Erythroblast (primary cell): ENCODE measurements around the gene PER3.

Experiments
- GATA1 ChIP-seq: IDR thresholded peaks from 2 replicates; pipeline ENCODE4 v1.6.1; 2011; ENCODE audit warnings: low read depth, mild to moderate bottlenecking, control low read depth, low read length, moderate library complexity
- POLR2A ChIP-seq: IDR thresholded peaks from 2 replicates; pipeline ENCODE4 v1.6.1; 2011; ENCODE audit warnings: mild to moderate bottlenecking, low read length

DNA sequence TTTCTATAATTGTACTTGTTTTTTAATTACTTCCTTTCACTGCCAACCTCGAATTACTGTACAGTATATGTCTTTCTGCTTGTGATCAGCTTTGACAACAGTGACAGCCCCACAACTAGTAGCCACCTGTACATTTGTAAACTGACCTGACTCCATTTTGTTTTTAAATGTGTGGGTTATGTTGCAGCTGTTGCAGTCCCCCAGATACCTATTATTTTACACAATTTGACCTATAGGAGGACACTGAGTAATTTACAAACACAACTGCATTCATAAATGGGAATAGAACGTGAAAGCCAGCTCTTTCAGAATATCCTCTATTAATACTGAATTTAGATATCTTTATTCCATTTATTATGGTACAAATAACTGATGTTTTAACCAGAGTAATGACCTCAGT lies 15.5 kb upstream of the PER3 start:
- TF ChIP-seq POLR2A (no peak), GATA1 (no peak)
